Measurements from ENCODE around the gene RS1.

Gene RS1

GRCh38 chrX:18596096-18596495 is 75.8 kb downstream of the RS1 start:
- DNase-seq = no peak

GRCh38 chrX:18594079-18594478 is 77.8 kb downstream of the RS1 start:
- DNase-seq = no peak

- DNase-seq = no peak
Measured at GRCh38 chrX:18591834-18592233, 80.1 kb downstream of the RS1 start.
